ENCODE measurements around the gene FAM222A.

- TF ChIP-seq POLR2AphosphoS5 (IDR thresholded peaks at IDR 0.05) (no peak), EP300 (IDR thresholded peaks at IDR 0.05; ENCODE audit: low read depth) (no peak), POLR2A (IDR thresholded peaks at IDR 0.05) (no peak), CTCF (IDR thresholded peaks at IDR 0.05) (no peak)
These were observed 65.8 kb downstream of the FAM222A start for GRCh38 chr12:109779382-109779781.
